AG09319 (cell line): Measurements from ENCODE around the gene PDLIM7.

Experiments used
- DNase-seq: peaks from one replicate; pipeline ENCODE4 v3.0.0-alpha.2; 2010; ENCODE audit warnings: low read depth; ENCODE audit errors: extremely low read depth
- CTCF ChIP-seq: IDR thresholded peaks from 2 replicates; pipeline ENCODE4 v1.5.1; 2011; ENCODE audit warnings: low read depth, mild to moderate bottlenecking, inconsistent platforms, low read length, moderate library complexity

Gene PDLIM7

GRCh38 chr5:177514541-177514940, 17.1 kb upstream of the PDLIM7 start:
- DNase-seq = no peak

GRCh38 chr5:177513500-177513899, 16.1 kb upstream of the PDLIM7 start:
- no peak for TF ChIP-seq CTCF
- no peak for DNase-seq

More at GRCh38 chr5:177514541-177514940, 17.1 kb upstream of the PDLIM7 start:
- TF ChIP-seq CTCF = no peak

- TF ChIP-seq CTCF = no peak
- DNase-seq = no peak
Measured at GRCh38 chr5:177512736-177513380, 15.5 kb upstream of the PDLIM7 start.

GRCh38 chr5:177511796-177512675, 14.6 kb upstream of the PDLIM7 start:
- no peak for TF ChIP-seq CTCF
- DNase-seq = no peak

- DNase-seq = no peak
- TF ChIP-seq CTCF = no peak
Measured at GRCh38 chr5:177511181-177511580, 13.8 kb upstream of the PDLIM7 start.

- DNase-seq = no peak
- TF ChIP-seq CTCF = no peak
Measured at GRCh38 chr5:177510567-177511053, 13.2 kb upstream of the PDLIM7 start.

GRCh38 chr5:177509991-177510566, 12.7 kb upstream of the PDLIM7 start:
- no peak for TF ChIP-seq CTCF
- DNase-seq = no peak
